ENCODE results near the gene SHANK2.

- no peak for TF ChIP-seq CTCF (IDR thresholded peaks at IDR 0.05; ENCODE audit: poor library complexity, severe bottlenecking)
- TF ChIP-seq REST (IDR thresholded peaks at IDR 0.05; ENCODE audit: borderline replicate concordance): no peak
- TF ChIP-seq SMC3 (conservative IDR thresholded peaks at IDR 0.05; ENCODE audit: poor library complexity): no peak
- TF ChIP-seq EZH2 (IDR thresholded peaks at IDR 0.05; ENCODE audit: borderline replicate concordance, insufficient read depth, low read length, poor library complexity, severe bottlenecking): no peak
- no peak for TF ChIP-seq POLR2AphosphoS5 (IDR thresholded peaks at IDR 0.05)
- no peak for TF ChIP-seq MXI1 (conservative IDR thresholded peaks at IDR 0.05; ENCODE audit: poor library complexity, severe bottlenecking)
- no peak for TF ChIP-seq EP300 (conservative IDR thresholded peaks at IDR 0.05; ENCODE audit: poor library complexity, severe bottlenecking)
Measured at GRCh38 chr11:71266114-71266833, 13.9 kb upstream of the SHANK2 start.
